HG03439 (cell line): ENCODE measurements around the gene ZNF213.
"Not testable (repeated sequence)": the region's sequence is repeated elsewhere in the genome, so short reads cannot be mapped to it uniquely, and the experiment has no call there.

Source experiments
- ATAC-seq: cut with Tn5 transposase; IDR thresholded peaks from one replicate; pipeline ENCODE4 v1.9.1; 2021; ENCODE audit warnings: mild to moderate bottlenecking, moderate library complexity; ENCODE audit not compliant: unreplicated experiment

Gene ZNF213

GRCh38 chr16:3129137-3130131 lies 5.4 kb upstream of the ZNF213 start:
- peak; percentile 44 for ATAC-seq

GRCh38 chr16:3131755-3132377 lies 3.0 kb upstream of the ZNF213 start:
- no peak for ATAC-seq

- ATAC-seq, result no peak
Observed at GRCh38 chr16:3133844-3134243, 985 bp upstream of the ZNF213 start.

GRCh38 chr16:3135126-3135715 lies 392 bp downstream of the ZNF213 start:
- ATAC-seq, result peak; percentile 5

- no peak for ATAC-seq
Observed at GRCh38 chr16:3137267-3137666, 2.4 kb downstream of the ZNF213 start.

- ATAC-seq, result no peak
Observed at GRCh38 chr16:3138342-3138741, 3.5 kb downstream of the ZNF213 start.

GRCh38 chr16:3138823-3139426 lies 4.1 kb downstream of the ZNF213 start:
- ATAC-seq, result no peak

- ATAC-seq, result not testable (repeated sequence)
Observed at GRCh38 chr16:3139561-3139960, 4.7 kb downstream of the ZNF213 start.

- ATAC-seq, result no peak
Observed at GRCh38 chr16:3140603-3141427, 6.0 kb downstream of the ZNF213 start.

- no peak for ATAC-seq
Observed at GRCh38 chr16:3141781-3142311, 7.0 kb downstream of the ZNF213 start.

- ATAC-seq, result no peak
Observed at GRCh38 chr16:3142327-3142726, 7.5 kb downstream of the ZNF213 start.

- no peak for ATAC-seq
Observed at GRCh38 chr16:3142770-3143169, 7.9 kb downstream of the ZNF213 start.

GRCh38 chr16:3143189-3143588 lies 8.4 kb downstream of the ZNF213 start:
- no peak for ATAC-seq

- ATAC-seq, result no peak
Observed at GRCh38 chr16:3143598-3144320, 8.9 kb downstream of the ZNF213 start.

GRCh38 chr16:3144321-3144983 lies 9.6 kb downstream of the ZNF213 start:
- ATAC-seq, result no peak

- ATAC-seq, result no peak
Observed at GRCh38 chr16:3145151-3145550, 10.3 kb downstream of the ZNF213 start.

- ATAC-seq, result no peak
Observed at GRCh38 chr16:3145660-3146059, 10.8 kb downstream of the ZNF213 start.

- no peak for ATAC-seq
Observed at GRCh38 chr16:3147046-3147756, 12.4 kb downstream of the ZNF213 start.
